HepG2 (cell line): Measurements from ENCODE around the gene HSF2BP. TPM values are rescaled to one million over a fixed set of nuclear protein-coding genes. Genes with fewer than 3 reads are reported as not detected.

Source experiments
- DPF2 ChIP-seq: sonication (generic); formaldehyde crosslinking; IDR thresholded peaks from 2 replicates; pipeline ENCODE4 v1.4.0; 2020; ENCODE audit warnings: mild to moderate bottlenecking, low read depth, missing genetic modification reagents, borderline replicate concordance
- DR1 ChIP-seq: sonication (generic); formaldehyde crosslinking; IDR thresholded peaks from 2 replicates; pipeline ENCODE4 v1.8.0; 2021; ENCODE audit warnings: mild to moderate bottlenecking, missing genetic modification reagents, inconsistent platforms
- IRX3 ChIP-seq: sonication (generic); formaldehyde crosslinking; IDR thresholded peaks from 2 replicates; pipeline ENCODE4 v1.8.1; 2023; ENCODE audit warnings: mild to moderate bottlenecking, low read depth, missing genetic modification reagents, borderline replicate concordance
- JUND ChIP-seq: sonication (generic); formaldehyde crosslinking; IDR thresholded peaks from 2 replicates; pipeline ENCODE4 v1.8.0; 2022; ENCODE audit warnings: mild to moderate bottlenecking, missing genetic modification reagents
- KAT8 ChIP-seq: IDR thresholded peaks from 2 replicates; pipeline ENCODE4 v1.6.1; 2016; ENCODE audit warnings: missing genetic modification reagents, missing compliant biosample characterization
- MAFF ChIP-seq: IDR thresholded peaks from 2 replicates; pipeline ENCODE4 v1.6.1; 2011; ENCODE audit warnings: low read depth, low read length, improper control_type of control experiment
- MYC ChIP-seq: sonication (generic); formaldehyde crosslinking; IDR thresholded peaks from 2 replicates; pipeline ENCODE4 v1.9.0; 2021; ENCODE audit warnings: missing genetic modification reagents, borderline replicate concordance
- NFE2L2 ChIP-seq: fragments of 150-350 bp; IDR thresholded peaks from 2 replicates; pipeline ENCODE4 v1.6.1; 2014; ENCODE audit warnings: low read length
- POLR2G ChIP-seq: fragments of 200-400 bp; formaldehyde crosslinking; IDR thresholded peaks from 2 replicates; pipeline ENCODE4 v1.6.1; 2018; ENCODE audit warnings: mild to moderate bottlenecking, low read depth, low read length, moderate library complexity
- PRPF4 ChIP-seq: fragments of 200-400 bp; formaldehyde crosslinking; IDR thresholded peaks from 2 replicates; pipeline ENCODE4 v1.6.1; 2016; ENCODE audit warnings: low read length, low read depth; ENCODE audit not compliant: poor library complexity, severe bottlenecking
- RAD21 ChIP-seq: fragments of 450-650 bp; formaldehyde crosslinking; IDR thresholded peaks from 2 replicates; pipeline ENCODE4 v1.5.0; 2020; ENCODE audit warnings: mild to moderate bottlenecking
- REPIN1 ChIP-seq: sonication (generic); formaldehyde crosslinking; IDR thresholded peaks from 2 replicates; pipeline ENCODE4 v1.8.0; 2022; ENCODE audit warnings: missing genetic modification reagents, low read depth, mild to moderate bottlenecking, borderline replicate concordance
- SAP130 ChIP-seq: IDR thresholded peaks from 2 replicates; pipeline ENCODE4 v1.6.1; 2016; ENCODE audit warnings: low read depth
- SP4 ChIP-seq: sonication (generic); formaldehyde crosslinking; IDR thresholded peaks from 2 replicates; pipeline ENCODE4 v1.8.1; 2023; ENCODE audit warnings: mild to moderate bottlenecking, missing genetic modification reagents
- SPEN ChIP-seq: sonication (generic); formaldehyde crosslinking; IDR thresholded peaks from 2 replicates; pipeline ENCODE4 v1.5.1; 2020; ENCODE audit warnings: low read depth, mild to moderate bottlenecking, missing genetic modification reagents
- TAF1 ChIP-seq: sonication (generic); formaldehyde crosslinking; IDR thresholded peaks from 2 replicates; pipeline ENCODE4 v1.4.0; 2020; ENCODE audit warnings: missing genetic modification reagents
- ZFP1 ChIP-seq: IDR thresholded peaks from 2 replicates; pipeline ENCODE4 v1.6.1; 2016
- ZMYM3 ChIP-seq: sonication (generic); formaldehyde crosslinking; IDR thresholded peaks from 2 replicates; pipeline ENCODE4 v1.5.1; 2020; ENCODE audit warnings: mild to moderate bottlenecking, missing genetic modification reagents
- ZMYM4 ChIP-seq: sonication (generic); formaldehyde crosslinking; IDR thresholded peaks from 2 replicates; pipeline ENCODE4 v1.8.1; 2023; ENCODE audit warnings: mild to moderate bottlenecking, missing genetic modification reagents
- ZNF33B ChIP-seq: sonication (generic); formaldehyde crosslinking; IDR thresholded peaks from 2 replicates; pipeline ENCODE4 v1.5.1; 2020; ENCODE audit warnings: mild to moderate bottlenecking, missing genetic modification reagents
- ZNF382 ChIP-seq: sonication (generic); formaldehyde crosslinking; IDR thresholded peaks from 2 replicates; pipeline ENCODE4 v1.5.0; 2020; ENCODE audit warnings: missing genetic modification reagents, mild to moderate bottlenecking, borderline replicate concordance
- ZNF446 ChIP-seq: sonication (generic); formaldehyde crosslinking; IDR thresholded peaks from 2 replicates; pipeline ENCODE4 v1.5.0; 2020; ENCODE audit warnings: mild to moderate bottlenecking, missing genetic modification reagents
- polyA plus RNA-seq, 8 experiments: library from polyadenylated mRNA; depleted of rRNA in 3 of 8; stranded (reverse) in 7 of 8; unstranded in 1 of 8; fragments of >200 nt; fragmentation: Illumina TruSeq in 4 of 8; extraction: Trizol in 4 of 8; gene quantifications; 2 replicates each; pipeline versions ENCODE4 v1.2.1 to v1.2.3, GENCODE V29; 2011 to 2016; ENCODE audit warnings: low read depth in 4 of 8, missing spikeins in 1 of 8, mixed read lengths in 1 of 8; ENCODE audit not compliant: insufficient read depth in 1 of 8
- total RNA-seq, 5 experiments: library from RNA; depleted of rRNA; stranded (reverse); fragments of >200 nt; fragmentation: Illumina TruSeq; extraction: Trizol; gene quantifications; 2 replicates each; pipeline ENCODE4 v1.2.3, GENCODE V29; 2016; ENCODE audit warnings: low read depth in 1 of 5
- TF ChIP-seq, protein P1 (sequence below): IDR thresholded peaks from 2 replicates; pipeline ENCODE4 v1.6.1; 2018; ENCODE audit warnings: missing genetic modification reagents
- TF ChIP-seq, protein P2 (sequence below): sonication (generic); formaldehyde crosslinking; conservative IDR thresholded peaks from 2 replicates; pipeline ENCODE4 v1.4.0; 2020; ENCODE audit warnings: missing genetic modification reagents
- TF ChIP-seq, protein P3 (sequence below): IDR thresholded peaks from 2 replicates; pipeline ENCODE4 v1.6.1; 2016; ENCODE audit warnings: control low read depth
- TF ChIP-seq, protein P4 (sequence below): IDR thresholded peaks from 2 replicates; pipeline ENCODE4 v1.6.1; 2018; ENCODE audit warnings: missing genetic modification reagents, mild to moderate bottlenecking, missing compliant biosample characterization
- TF ChIP-seq, protein P5 (sequence below): IDR thresholded peaks from 2 replicates; pipeline ENCODE4 v1.6.1; 2012; ENCODE audit warnings: inconsistent platforms

Gene HSF2BP
- total and polyA plus RNA-seq, 2 of the 13 experiments (the other 11 are each of a cell fraction or from before 2014, with no cell fraction given): 0.67 to 2.2 TPM

DNA sequence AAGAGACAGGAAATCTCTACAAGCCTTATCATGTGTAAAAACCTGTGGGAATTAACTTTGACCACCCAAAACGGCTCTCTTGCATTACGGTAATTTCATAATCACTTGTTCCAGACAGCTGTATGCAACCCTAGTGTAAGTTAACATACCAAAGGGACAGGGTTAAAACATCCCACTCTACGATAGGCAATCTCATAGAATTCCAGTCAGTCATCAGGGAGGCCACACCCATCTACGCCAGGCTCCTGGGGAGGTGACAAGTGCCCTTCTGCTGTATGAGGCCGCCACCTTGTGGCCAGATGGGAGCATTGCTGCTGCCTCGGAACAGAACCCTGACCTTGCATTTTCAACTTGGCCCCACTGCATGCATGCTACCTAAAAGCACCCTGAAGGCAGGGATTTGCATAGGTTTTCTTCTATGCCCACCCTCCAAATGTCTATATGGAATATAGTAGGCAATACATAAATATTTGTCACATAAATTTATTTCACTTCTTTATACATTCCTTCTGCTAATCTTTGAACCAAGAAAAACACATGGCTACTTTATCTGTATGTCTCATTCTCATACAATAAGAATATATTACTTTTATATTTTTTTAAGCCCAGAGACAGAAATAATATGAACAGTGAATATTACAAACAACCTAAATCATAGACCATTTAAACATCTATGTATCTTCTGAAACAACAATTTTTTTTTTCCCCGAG lies 12.6 kb downstream of the HSF2BP start (continued):
- TF ChIP-seq MAFF (peak; percentile 97), DPF2 (CRISPR knock-in tag) (no peak), ZFP1 (no peak; the same call in 1 of the 2 replicates), REPIN1 (CRISPR knock-in tag) (peak; percentile 67; the same call in 1 of the 2 replicates), POLR2G (no peak), KAT8 (CRISPR knock-in tag) (peak; percentile 54; the same call in 1 of the 2 replicates), SPEN (CRISPR knock-in tag) (peak; percentile 64; the same call in 1 of the 2 replicates), PRPF4 (no peak), DR1 (CRISPR knock-in tag) (no peak), SAP130 (CRISPR knock-in tag) (peak; percentile 70), MYC (CRISPR knock-in tag) (no peak; the same call in 1 of the 2 replicates), ZMYM3 (CRISPR knock-in tag) (no peak), ZNF382 (CRISPR knock-in tag) (no peak), SP4 (CRISPR knock-in tag) (peak; percentile 65; the same call in 1 of the 2 replicates), ZNF446 (CRISPR knock-in tag) (no peak), JUND (CRISPR knock-in tag) (no peak), TAF1 (CRISPR knock-in tag) (no peak), ZMYM4 (peak; percentile 70), ZNF33B (CRISPR knock-in tag) (no peak), NFE2L2 (peak; percentile 34; the same call in 1 of the 2 replicates), RAD21 (CRISPR knock-in tag) (peak; percentile 97), IRX3 (CRISPR knock-in tag) (no peak)
- TF ChIP-seq, protein P1, sequence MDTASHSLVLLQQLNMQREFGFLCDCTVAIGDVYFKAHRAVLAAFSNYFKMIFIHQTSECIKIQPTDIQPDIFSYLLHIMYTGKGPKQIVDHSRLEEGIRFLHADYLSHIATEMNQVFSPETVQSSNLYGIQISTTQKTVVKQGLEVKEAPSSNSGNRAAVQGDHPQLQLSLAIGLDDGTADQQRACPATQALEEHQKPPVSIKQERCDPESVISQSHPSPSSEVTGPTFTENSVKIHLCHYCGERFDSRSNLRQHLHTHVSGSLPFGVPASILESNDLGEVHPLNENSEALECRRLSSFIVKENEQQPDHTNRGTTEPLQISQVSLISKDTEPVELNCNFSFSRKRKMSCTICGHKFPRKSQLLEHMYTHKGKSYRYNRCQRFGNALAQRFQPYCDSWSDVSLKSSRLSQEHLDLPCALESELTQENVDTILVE (CRISPR knock-in tag): peak; percentile 69; the same call in 1 of the 2 replicates
- TF ChIP-seq, protein P2, sequence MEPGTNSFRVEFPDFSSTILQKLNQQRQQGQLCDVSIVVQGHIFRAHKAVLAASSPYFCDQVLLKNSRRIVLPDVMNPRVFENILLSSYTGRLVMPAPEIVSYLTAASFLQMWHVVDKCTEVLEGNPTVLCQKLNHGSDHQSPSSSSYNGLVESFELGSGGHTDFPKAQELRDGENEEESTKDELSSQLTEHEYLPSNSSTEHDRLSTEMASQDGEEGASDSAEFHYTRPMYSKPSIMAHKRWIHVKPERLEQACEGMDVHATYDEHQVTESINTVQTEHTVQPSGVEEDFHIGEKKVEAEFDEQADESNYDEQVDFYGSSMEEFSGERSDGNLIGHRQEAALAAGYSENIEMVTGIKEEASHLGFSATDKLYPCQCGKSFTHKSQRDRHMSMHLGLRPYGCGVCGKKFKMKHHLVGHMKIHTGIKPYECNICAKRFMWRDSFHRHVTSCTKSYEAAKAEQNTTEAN: 0 out of 2 replicates have a peak, but pooled peaks have one; percentile 21
- TF ChIP-seq, protein P3, sequence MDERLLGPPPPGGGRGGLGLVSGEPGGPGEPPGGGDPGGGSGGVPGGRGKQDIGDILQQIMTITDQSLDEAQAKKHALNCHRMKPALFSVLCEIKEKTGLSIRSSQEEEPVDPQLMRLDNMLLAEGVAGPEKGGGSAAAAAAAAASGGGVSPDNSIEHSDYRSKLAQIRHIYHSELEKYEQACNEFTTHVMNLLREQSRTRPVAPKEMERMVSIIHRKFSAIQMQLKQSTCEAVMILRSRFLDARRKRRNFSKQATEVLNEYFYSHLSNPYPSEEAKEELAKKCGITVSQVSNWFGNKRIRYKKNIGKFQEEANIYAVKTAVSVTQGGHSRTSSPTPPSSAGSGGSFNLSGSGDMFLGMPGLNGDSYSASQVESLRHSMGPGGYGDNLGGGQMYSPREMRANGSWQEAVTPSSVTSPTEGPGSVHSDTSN: peak; percentile 35; the same call in 1 of the 2 replicates
- TF ChIP-seq, protein P4, sequence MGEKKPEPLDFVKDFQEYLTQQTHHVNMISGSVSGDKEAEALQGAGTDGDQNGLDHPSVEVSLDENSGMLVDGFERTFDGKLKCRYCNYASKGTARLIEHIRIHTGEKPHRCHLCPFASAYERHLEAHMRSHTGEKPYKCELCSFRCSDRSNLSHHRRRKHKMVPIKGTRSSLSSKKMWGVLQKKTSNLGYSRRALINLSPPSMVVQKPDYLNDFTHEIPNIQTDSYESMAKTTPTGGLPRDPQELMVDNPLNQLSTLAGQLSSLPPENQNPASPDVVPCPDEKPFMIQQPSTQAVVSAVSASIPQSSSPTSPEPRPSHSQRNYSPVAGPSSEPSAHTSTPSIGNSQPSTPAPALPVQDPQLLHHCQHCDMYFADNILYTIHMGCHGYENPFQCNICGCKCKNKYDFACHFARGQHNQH (CRISPR knock-in tag): peak; percentile 53; the same call in 1 of the 2 replicates
- TF ChIP-seq, protein P5, sequence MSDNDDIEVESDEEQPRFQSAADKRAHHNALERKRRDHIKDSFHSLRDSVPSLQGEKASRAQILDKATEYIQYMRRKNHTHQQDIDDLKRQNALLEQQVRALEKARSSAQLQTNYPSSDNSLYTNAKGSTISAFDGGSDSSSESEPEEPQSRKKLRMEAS: peak; percentile 20; the same call in 1 of the 2 replicates
